GM19025 (cell line): ENCODE results near the gene GABRP.
A peak's percentile ranks its signal among the peaks of the same experiment; 100 is the strongest.
"Not testable (repeated sequence)": the region's sequence is repeated elsewhere in the genome, so short reads cannot be mapped to it uniquely, and the experiment has no call there.

Experiments
- ATAC-seq: cut with Tn5 transposase; IDR thresholded peaks from one replicate; pipeline ENCODE4 v1.9.1; 2021; ENCODE audit warnings: mild to moderate bottlenecking, low read depth, moderate library complexity; ENCODE audit not compliant: unreplicated experiment

Gene GABRP

GRCh38 chr5:170754508-170754907 lies 29.0 kb upstream of the GABRP start:
- ATAC-seq: not testable (repeated sequence)

DNA sequence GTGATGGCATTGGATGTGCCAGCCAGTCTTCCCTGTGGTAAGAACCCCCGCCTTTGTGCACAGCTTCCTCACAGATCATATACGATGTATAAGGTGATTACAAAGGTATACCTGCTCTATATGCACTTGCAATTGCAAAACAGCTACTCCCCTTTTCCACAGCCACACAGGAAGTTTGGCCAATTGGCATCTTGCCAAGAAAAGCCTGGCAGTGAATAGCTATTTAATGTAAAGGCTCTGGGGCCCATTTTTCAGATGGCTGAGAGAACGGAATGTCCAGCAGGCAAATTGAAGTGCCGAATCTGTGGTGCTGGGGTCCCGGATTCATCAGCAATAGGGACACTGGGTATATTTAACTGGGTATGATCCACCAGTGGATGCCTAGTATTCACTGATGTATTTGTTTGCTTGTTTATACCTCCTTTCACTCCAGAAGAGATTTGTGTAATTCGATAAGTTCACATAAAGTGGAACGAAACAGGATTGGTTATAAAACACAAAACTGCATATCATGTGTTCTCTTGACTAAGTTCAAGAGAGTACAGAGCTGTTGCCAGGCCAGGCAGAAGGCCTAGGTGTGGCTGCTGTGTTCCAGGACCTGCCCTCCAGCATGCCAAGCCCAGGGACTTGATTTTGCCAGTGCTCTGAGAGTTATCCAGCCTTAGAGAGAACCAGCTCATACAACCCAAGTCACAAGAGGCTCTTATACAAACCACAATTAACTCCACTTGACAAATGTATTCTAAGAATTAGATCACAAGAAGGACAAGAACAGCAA lies 27.7 kb upstream of the GABRP start:
- no peak for ATAC-seq

DNA sequence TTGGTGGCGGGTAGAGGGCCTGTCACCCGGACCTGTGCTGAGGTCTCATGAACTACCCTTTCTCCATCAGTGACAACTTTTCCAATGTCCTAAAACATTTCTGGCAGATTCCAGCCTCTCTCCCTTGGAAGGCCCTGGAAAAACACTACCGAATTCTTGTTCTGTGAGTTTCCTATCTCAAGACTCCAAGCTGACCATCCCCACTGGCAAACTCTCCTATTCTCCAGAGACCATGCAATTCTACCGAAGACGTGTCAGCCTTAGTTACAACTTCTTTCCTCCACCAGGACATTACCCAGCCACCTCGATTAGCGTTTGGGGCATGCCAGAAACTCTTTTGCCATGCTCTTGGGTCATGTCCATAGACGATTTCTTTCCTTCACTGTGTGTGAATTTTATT lies 26.8 kb upstream of the GABRP start:
- ATAC-seq: no peak

GRCh38 chr5:170757182-170757601 lies 26.3 kb upstream of the GABRP start:
- peak; percentile 86 for ATAC-seq

- ATAC-seq: no peak
Observed at GRCh38 chr5:170757669-170758068, 25.9 kb upstream of the GABRP start.

GRCh38 chr5:170758481-170758880 lies 25.0 kb upstream of the GABRP start:
- ATAC-seq: no peak

DNA sequence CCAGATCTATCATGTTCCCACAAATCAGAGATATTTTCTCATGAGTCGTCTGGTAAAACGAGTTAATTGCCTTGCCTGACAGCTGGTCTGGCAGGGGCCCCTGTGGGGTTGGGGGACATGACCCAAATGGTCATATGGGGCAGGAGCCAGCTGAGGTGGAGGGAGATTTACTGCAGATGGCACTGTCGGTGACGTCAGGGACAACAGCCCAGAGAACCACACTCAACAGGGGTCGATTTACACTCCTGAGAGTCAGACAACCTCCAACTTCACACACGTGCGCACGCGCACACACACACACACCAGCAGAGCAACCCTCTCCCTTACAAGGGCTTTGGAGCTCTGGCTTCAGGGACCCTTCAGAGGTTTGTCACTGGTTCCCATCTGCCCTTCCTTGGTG lies 23.4 kb upstream of the GABRP start:
- ATAC-seq: no peak

GRCh38 chr5:170761048-170761707 lies 22.3 kb upstream of the GABRP start:
- no peak for ATAC-seq

GRCh38 chr5:170761708-170762066 lies 21.8 kb upstream of the GABRP start:
- no peak for ATAC-seq

DNA sequence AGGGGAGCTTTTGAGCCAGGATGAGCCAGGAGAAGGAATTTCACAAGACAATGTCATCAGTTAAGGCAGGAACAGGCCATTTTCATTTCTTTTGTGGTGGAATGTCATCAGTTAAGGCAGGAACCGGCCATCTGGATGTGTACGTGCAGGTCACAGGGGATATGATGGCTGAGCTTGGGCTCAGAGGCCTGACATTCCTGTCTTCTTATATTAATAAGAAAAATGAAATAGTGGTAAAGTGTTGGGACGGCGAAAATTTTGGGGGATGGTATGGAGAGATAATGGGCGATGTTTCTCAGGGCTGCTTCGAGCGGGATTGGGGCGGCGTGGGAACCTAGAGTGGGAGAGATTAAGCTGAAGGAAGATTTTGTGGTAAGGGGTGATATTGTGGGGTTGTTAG lies 21.2 kb upstream of the GABRP start:
- ATAC-seq: not testable (repeated sequence)

GRCh38 chr5:170765868-170766267 lies 17.7 kb upstream of the GABRP start:
- ATAC-seq: not testable (repeated sequence)

DNA sequence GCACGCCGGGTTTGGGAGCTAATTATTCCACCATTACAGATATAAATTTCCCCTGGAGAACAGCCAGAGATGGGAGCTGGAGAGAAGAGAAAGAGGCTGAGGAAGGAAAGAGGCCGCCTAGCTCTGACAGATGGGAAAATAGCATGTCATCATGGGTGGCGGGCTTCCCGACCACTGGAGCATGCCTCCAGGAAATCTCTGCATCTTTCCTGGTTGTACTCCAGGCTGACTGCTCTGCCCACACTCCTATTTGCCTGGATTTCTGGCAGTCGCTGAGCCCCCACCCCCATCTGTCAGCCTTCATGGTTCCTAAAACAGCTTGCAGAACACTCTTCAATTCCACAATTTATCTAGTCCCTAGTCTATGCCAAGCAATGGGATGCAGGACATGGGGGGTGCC lies 14.3 kb upstream of the GABRP start:
- ATAC-seq: no peak

- no peak for ATAC-seq
Observed at GRCh38 chr5:170769898-170770416, 13.6 kb upstream of the GABRP start.

- no peak for ATAC-seq
Observed at GRCh38 chr5:170771496-170771895, 12.0 kb upstream of the GABRP start.

GRCh38 chr5:170773024-170773985 lies 10.2 kb upstream of the GABRP start:
- no peak for ATAC-seq

DNA sequence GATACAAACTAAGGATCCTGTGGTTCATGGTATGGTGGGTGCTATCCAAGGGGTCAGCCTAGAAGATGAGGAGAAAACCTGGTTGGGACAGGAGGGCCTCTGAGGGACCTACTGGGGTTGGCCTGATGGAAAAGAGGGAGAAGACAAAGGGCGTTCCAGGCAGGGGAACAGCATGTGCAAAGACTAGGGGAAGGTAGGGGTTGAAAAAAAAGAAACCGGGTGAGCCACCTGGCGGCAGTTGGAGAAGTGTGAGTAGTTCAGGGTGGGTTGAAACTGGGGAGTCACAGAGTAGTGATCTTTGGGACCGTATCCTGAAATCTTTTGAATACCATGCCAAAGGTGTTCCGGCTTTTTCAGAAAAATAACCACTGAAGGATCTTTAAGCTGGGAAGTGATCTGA lies 8.7 kb upstream of the GABRP start:
- no peak for ATAC-seq

DNA sequence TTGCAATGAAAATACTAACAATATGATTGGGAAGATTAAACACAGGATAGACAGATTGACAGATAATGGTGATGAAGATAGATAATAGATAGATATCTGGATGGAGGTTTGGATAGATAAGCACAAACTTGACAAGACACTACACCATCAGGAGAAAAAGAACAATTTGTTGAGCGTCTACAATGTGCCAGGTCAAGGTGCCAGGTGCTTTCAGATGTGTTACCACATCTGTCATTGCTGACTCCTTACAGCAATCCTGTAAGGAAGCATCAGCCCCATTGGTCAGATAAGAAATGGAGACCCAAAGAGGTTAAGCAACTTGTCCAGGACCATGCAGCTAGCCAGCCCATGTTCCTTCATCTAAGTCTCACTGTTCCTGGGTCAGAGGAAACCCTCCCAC lies 1.6 kb upstream of the GABRP start:
- ATAC-seq: no peak

DNA sequence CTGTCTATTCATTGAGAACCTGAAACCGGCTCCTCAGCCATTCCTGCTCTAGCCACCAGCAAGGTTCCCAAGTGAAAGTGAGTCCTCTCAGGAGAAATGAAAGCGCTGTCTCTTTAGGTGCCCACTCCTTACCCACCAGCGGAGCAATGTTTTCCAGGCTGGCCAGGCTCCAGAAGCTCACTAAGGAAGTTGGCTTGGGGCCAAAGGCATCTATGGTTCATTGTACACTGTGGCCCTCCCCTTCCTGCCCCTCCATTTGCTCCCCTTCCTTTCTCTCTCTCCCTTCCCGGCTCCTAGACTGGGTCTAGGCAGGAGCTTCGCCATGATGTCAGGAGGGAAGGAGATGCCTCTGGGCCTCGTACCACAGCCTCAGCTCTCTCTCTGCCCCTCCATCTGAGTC lies 1.1 kb upstream of the GABRP start:
- no peak for ATAC-seq

DNA sequence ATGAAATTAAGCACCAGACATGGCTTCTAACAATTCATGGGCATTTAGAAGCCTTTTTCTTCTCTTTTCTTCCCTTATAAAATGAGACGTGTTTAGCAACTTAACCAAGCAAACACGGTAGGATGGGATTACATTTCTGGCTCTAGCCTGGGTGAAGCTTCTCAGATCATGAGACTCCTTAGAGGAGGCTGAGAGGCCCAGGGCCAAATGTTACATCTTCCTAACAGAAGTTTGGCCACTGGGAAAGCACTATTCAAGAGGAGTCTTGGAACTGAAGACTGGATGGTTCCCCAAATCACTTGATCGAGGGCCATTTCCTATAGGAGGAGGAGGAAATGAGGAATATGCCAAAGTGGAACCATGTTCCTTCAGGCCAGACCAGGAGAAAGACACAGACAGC lies 1.9 kb downstream of the GABRP start:
- no peak for ATAC-seq

DNA sequence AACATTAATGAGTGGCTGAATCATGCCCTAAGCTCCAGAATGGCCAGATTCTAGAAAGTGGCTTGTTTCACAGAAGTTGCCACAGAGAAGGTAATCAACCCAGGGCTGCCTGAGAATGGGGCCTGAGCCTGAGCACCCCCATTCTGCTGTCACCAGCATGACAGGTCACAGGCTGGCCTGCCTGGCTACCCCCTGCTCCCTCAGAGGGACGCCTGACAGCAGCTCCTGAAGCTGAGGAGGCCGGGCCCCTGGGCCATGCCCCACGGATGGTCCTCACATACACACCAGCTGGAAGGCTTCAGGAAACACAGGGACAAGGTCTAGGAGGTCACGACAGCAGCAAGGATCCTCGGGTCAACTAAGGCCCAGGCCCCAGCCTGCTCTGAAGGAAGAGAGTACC lies 3.7 kb downstream of the GABRP start:
- no peak for ATAC-seq
